GM21717 (cell line): ENCODE data around the gene MFAP3.
"Not testable (repeated sequence)": the region's sequence is repeated elsewhere in the genome, so short reads cannot be mapped to it uniquely, and the experiment has no call there.

ENCODE experiments used
- ATAC-seq: cut with Tn5 transposase; IDR thresholded peaks from one replicate; pipeline ENCODE4 v1.9.1; 2021; ENCODE audit warnings: mild to moderate bottlenecking, moderate library complexity; ENCODE audit not compliant: unreplicated experiment

MFAP3 gene

GRCh38 chr5:154049636-154050035, 10.9 kb downstream of the MFAP3 start:
- ATAC-seq: no peak

GRCh38 chr5:154053468-154053867, 14.7 kb downstream of the MFAP3 start:
- ATAC-seq: no peak

GRCh38 chr5:154055201-154055600, 16.4 kb downstream of the MFAP3 start:
- ATAC-seq: no peak

- ATAC-seq: peak; percentile 70
Measured at GRCh38 chr5:154058055-154059038, 19.6 kb downstream of the MFAP3 start.

GRCh38 chr5:154059039-154059430, 20.3 kb downstream of the MFAP3 start:
- peak; percentile 61 for ATAC-seq

GRCh38 chr5:154059583-154059982, 20.8 kb downstream of the MFAP3 start:
- no peak for ATAC-seq

GRCh38 chr5:154060606-154061005, 21.8 kb downstream of the MFAP3 start:
- no peak for ATAC-seq

GRCh38 chr5:154063372-154063771, 24.6 kb downstream of the MFAP3 start:
- no peak for ATAC-seq

GRCh38 chr5:154065971-154066370, 27.2 kb downstream of the MFAP3 start:
- no peak for ATAC-seq

- ATAC-seq: not testable (repeated sequence)
Measured at GRCh38 chr5:154069854-154070253, 31.1 kb downstream of the MFAP3 start.

GRCh38 chr5:154071799-154072413, 33.1 kb downstream of the MFAP3 start:
- peak; percentile 23 for ATAC-seq

- ATAC-seq: peak; percentile 97
Measured at GRCh38 chr5:154072414-154073171, 33.8 kb downstream of the MFAP3 start.

- no peak for ATAC-seq
Measured at GRCh38 chr5:154076240-154076922, 37.6 kb downstream of the MFAP3 start.

GRCh38 chr5:154077696-154078095, 38.9 kb downstream of the MFAP3 start:
- ATAC-seq: no peak

- ATAC-seq: no peak
Measured at GRCh38 chr5:154078272-154078671, 39.5 kb downstream of the MFAP3 start.

GRCh38 chr5:154081246-154081645, 42.5 kb downstream of the MFAP3 start:
- ATAC-seq: no peak

- ATAC-seq: no peak
Measured at GRCh38 chr5:154084062-154084639, 45.4 kb downstream of the MFAP3 start.

- no peak for ATAC-seq
Measured at GRCh38 chr5:154086146-154086545, 47.4 kb downstream of the MFAP3 start.

- ATAC-seq: no peak
Measured at GRCh38 chr5:154086641-154087040, 47.9 kb downstream of the MFAP3 start.

- ATAC-seq: no peak
Measured at GRCh38 chr5:154087260-154087659, 48.5 kb downstream of the MFAP3 start.
